Panc1 (cell line): ENCODE results near the gene NINJ2.

Experiments used
- POLR2AphosphoS5 ChIP-seq: IDR thresholded peaks from 2 replicates; pipeline ENCODE4 v1.6.1; 2012; ENCODE audit warnings: mild to moderate bottlenecking, low read depth, low read length, moderate library complexity
- SIN3A ChIP-seq: IDR thresholded peaks from 2 replicates; pipeline ENCODE4 v1.6.1; 2012; ENCODE audit warnings: low read depth, mild to moderate bottlenecking, low read length, moderate library complexity, borderline replicate concordance; ENCODE audit not compliant: insufficient read depth
- TF ChIP-seq, protein P1 (sequence below): fragments of 450-650 bp; IDR thresholded peaks from 2 replicates; pipeline ENCODE4 v1.5.1; 2017; ENCODE audit warnings: mild to moderate bottlenecking
- TF ChIP-seq, protein P2 (sequence below), 2 experiments: IDR thresholded peaks; 2 replicates each; pipeline ENCODE4 v1.6.1; 2011 to 2012; ENCODE audit warnings: low read depth in 2 of 2, control low read depth in 1 of 2, low read length in 1 of 2, mild to moderate bottlenecking in 1 of 2, moderate library complexity in 1 of 2; ENCODE audit not compliant: insufficient read depth in 1 of 2

DNA sequence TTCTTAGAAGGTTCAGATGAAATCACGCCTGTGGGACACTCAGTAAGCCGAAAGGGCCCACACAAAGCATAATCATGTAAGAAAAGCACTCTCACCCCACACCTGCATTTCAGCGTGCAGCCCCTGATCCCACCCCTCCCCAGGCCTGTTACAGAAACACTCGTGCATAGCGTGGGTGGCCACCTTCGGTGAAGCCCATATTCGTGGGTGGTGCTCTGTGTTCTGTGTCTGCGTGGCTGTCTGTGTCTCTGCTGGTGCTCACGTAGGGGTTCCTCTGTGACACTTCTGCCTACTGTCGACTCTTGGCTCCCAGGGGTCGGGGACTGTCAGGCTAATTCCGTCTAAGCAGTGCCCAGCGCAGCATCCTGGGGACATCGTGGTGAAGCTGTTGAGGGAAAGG is 129.5 kb downstream of the NINJ2 start:
- TF ChIP-seq, protein P1, sequence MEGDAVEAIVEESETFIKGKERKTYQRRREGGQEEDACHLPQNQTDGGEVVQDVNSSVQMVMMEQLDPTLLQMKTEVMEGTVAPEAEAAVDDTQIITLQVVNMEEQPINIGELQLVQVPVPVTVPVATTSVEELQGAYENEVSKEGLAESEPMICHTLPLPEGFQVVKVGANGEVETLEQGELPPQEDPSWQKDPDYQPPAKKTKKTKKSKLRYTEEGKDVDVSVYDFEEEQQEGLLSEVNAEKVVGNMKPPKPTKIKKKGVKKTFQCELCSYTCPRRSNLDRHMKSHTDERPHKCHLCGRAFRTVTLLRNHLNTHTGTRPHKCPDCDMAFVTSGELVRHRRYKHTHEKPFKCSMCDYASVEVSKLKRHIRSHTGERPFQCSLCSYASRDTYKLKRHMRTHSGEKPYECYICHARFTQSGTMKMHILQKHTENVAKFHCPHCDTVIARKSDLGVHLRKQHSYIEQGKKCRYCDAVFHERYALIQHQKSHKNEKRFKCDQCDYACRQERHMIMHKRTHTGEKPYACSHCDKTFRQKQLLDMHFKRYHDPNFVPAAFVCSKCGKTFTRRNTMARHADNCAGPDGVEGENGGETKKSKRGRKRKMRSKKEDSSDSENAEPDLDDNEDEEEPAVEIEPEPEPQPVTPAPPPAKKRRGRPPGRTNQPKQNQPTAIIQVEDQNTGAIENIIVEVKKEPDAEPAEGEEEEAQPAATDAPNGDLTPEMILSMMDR, result no peak
- no peak for TF ChIP-seq POLR2AphosphoS5
- TF ChIP-seq, protein P2, sequence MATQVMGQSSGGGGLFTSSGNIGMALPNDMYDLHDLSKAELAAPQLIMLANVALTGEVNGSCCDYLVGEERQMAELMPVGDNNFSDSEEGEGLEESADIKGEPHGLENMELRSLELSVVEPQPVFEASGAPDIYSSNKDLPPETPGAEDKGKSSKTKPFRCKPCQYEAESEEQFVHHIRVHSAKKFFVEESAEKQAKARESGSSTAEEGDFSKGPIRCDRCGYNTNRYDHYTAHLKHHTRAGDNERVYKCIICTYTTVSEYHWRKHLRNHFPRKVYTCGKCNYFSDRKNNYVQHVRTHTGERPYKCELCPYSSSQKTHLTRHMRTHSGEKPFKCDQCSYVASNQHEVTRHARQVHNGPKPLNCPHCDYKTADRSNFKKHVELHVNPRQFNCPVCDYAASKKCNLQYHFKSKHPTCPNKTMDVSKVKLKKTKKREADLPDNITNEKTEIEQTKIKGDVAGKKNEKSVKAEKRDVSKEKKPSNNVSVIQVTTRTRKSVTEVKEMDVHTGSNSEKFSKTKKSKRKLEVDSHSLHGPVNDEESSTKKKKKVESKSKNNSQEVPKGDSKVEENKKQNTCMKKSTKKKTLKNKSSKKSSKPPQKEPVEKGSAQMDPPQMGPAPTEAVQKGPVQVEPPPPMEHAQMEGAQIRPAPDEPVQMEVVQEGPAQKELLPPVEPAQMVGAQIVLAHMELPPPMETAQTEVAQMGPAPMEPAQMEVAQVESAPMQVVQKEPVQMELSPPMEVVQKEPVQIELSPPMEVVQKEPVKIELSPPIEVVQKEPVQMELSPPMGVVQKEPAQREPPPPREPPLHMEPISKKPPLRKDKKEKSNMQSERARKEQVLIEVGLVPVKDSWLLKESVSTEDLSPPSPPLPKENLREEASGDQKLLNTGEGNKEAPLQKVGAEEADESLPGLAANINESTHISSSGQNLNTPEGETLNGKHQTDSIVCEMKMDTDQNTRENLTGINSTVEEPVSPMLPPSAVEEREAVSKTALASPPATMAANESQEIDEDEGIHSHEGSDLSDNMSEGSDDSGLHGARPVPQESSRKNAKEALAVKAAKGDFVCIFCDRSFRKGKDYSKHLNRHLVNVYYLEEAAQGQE (IDR thresholded peaks at IDR 0.05; ENCODE audit: insufficient read depth in 1 of 2, low read depth in 2 of 2, low read length in 1 of 2), result no peak
- no peak for TF ChIP-seq SIN3A
